Activated CD4-positive, alpha-beta T cell treated with anti-CD3 and anti-CD28 coated beads, Interleukin-2, amount 50 U/mL, for 24 hours (primary cell): ENCODE measurements around the gene MED10.

Experiments
- DNase-seq, 2 donors: peaks; one replicate each; pipeline ENCODE4 v3.0.0-alpha.2; 2020; ENCODE audit warnings: low read depth in 1 of 2, low spot score in 1 of 2

MED10 gene

GRCh38 chr5:6353602-6354302, 24.6 kb downstream of the MED10 start:
- DNase-seq = no peak

DNA sequence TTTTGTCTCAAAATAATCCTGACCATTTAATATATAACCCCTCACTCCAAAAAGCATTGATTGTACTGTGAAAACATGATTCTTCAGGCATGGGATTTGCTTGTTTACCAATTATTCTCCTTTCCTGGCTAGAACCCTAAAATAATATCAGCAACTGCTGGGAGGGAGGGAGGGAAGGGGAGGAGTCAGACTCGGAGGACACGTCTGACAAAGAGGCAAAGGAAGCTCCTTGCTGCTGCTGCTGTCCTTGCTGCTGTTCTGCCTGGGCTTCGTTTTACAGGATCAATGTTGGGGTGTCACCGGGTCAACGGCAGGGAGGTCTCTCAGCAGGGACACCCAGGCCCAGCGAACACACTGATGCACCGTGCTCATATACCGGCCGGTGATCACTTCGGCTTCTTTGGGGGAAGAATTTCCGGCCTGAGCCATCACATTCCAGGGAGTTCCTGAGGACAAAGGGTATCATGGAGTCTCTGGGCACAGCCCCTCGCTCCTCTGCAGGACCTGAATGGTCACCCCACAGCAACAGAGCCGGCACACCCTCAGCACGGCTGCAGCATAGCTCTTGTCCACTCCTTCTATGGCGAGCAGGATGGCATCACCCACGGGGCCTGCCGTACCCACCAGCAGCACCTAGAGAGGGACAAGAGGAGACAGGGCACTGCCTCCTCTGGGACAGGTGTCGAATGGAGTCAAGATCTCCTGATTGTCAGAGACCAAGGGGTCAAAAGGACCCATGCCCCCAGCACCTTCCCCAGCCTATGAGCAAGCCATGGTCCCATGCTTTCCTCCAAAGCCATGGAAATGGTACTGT, 27.9 kb downstream of the MED10 start:
- DNase-seq = no peak

- no peak for DNase-seq
Observed at GRCh38 chr5:6349387-6349786, 29.0 kb downstream of the MED10 start.

DNA sequence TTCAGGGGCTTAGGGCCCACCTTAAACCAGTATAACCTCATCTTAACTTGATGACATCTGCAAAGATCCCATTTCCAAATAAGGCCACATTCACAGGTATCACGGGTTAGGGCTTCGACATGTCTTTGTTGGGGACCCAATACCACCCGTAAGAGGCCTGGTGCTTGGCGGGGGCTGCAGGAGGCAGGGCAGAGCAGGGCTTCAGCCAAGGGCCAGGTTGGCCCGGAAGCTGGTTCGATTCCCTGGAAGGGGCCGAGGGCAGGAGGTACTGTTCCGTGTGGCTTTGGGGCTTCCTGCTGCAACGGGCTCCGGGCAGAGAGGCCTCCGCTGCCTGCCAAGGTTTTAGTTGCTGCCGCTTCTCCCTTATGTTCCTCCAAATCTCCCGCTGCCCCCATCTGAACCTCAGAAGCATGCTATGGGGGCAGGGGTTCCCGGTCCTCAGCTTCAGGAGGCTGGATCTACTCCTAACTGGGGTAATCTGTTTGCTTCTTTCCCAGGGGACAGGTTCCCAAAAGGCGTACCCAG, 29.8 kb downstream of the MED10 start:
- no peak for DNase-seq

DNA sequence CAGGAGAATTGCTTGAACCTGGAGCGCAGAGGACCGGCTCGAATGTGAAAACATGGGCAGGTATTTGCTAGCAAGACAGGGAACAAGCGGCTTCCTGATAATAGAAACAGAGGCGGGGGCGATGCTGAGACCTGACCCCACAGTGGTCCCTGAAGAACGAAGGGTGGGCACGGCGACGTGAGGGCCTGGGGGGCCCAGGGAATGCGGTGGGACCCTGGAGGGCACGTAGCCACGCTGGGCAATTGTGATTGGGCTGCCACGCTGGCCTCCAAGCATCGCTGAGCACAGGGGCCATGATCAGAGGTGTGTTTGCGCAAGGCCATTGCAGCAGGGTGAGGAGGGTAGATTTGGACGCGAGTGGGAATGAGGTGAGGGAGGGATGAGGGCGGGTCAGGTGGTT, 30.7 kb downstream of the MED10 start:
- no peak for DNase-seq

GRCh38 chr5:6347165-6347564, 31.2 kb downstream of the MED10 start:
- DNase-seq = no peak

DNA sequence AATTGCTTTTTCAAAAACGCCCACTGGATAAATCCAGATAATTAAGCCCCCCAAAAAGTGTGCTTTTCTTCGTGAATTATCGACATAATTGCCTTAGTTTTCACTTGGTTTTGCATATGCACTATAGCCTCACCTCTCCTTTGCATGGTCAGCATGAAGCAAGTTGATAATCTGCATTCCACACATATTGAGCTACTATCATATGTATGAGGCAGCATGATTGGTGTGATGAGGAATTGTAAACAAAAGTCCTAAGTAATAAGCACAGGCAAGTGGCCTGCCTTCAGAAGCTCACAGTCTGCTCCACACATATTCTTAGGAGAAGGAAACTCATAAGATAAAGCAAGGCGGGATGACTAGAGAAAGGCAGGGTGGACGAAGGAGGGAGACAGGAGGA, 33.8 kb downstream of the MED10 start:
- no peak for DNase-seq

DNA sequence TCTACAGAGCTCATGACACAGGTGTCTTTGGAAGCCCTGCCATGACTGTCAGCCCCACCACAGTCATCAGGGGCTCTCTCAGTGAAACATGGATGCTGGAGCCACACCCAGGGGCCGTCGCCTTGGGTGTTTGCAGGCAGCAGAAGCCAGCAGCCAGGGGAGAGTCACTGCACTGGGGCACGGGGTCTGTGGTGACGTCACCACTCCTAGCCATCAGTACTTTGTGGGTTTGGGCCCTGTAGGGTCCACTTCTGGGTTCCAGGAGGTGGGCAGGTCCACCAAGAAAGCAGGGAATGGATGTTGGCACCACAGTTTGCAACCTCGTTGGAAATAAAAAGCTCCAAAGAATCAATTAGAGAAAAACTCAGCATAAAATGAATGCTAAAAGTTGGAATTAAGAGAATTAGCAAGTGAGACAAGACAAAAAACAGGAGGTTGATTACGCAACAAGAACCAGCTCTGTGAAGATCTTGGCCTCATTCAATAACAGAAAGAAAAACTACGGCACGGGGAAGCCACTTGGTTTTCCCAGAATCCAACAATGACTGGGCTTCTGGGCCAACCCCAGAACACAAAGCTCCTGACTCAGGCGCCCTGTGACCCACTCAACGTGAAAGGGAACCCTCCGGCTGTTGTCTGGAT, 34.3 kb downstream of the MED10 start:
- DNase-seq = no peak

DNA sequence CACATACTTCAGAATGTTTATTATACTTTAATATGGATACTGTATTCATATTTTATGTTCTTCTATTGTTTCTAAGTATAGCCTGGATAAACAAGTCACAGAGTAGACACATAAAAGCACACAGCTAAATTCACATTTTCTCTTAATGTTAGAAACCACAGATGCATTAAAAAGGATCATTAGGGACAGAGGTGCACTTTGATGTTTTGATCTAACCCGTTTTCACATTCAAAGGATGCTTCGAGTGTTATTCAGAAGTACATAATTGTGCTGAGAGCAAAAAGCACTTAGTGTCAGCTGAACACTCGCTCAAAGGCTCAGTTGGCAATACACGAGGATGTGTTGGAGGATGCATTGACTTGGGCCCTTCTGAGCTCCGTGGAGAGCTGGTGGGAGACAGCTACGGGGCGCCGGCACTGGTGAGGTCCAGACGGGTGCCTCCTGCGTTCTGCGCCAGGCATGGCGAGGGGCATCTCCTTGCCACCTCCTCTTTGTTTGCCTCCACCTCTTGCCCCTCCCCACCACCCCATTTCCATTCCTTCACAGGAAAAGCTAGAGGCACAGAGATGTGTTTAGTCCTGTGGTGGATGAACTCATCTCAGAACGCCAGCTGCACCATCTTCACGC, 35.5 kb downstream of the MED10 start:
- DNase-seq = no peak

- DNase-seq = no peak
Observed at GRCh38 chr5:6340100-6340499, 38.2 kb downstream of the MED10 start.

DNA sequence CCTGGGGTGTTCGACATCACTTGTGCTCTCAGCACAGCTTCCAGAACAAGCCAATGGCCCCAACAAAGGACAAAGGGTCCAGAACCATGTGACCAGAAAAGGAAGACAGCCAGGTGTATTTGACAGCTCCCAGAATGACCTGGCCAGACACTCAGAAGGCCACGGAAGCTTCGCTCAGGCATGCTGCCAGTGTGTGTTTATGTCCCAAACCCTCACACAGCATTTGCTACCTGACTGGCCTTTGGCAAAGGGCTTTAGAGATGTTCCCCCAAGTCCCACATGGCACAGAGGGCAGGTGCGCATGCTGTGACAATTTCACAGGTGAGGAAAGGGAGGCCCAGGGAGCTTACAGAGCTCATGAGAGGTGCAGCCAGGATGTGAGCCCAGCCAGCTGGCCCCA, 39.5 kb downstream of the MED10 start:
- DNase-seq = no peak

DNA sequence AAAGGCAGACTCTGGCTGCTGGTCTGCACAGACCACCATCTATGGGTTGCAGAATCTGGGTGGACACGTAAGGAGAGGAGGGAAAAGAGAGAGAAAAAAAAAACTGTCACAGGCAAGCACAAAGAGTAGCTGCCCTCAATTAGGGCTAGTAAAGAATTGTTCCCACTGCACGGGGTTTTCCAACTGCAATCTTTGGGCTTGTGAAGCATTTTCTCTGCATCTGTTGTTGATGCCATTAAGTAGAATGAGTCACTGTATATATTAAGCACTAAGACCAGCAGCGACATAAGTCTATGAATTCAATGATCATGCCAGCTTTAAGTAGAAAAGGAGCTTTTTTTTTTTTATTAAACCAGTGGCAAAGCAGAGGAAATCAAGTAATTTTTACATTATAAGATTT, 40.2 kb downstream of the MED10 start:
- DNase-seq = no peak

DNA sequence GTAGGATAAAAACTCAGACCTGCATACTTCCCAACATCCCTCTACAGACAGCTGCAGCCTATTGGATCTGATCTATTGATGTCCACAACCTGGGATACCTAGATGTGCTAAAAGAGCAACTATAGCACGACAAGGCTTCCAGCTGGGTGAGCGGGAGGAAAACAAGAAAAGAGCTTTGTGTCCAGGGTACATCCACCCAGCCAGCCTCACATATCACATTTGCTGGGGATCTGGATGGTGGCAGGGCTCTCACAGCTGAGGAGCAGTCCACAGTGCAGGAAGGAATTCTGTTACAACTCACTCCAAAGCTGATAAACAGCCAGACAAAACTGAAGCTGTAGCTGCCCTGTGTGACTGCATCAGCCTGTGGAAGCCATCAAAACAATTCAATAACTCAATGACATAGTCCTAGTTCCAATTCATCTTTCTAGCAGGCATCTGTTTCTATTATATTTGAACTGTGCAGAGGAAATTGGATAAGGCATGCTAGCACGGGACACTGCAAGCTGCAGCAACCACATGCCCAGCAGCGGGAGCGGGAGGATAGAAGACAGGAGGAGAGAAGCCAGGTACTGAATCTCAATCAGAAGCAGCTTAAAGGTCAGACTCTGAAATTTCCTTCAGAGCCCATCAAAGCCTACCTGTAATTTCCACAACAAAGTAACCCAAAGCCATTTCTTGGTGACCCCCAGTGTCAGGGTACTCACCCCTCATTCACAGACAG, 45.0 kb downstream of the MED10 start:
- no peak for DNase-seq

GRCh38 chr5:6328173-6328572, 50.2 kb downstream of the MED10 start:
- DNase-seq = no peak

GRCh38 chr5:6326776-6327175, 51.6 kb downstream of the MED10 start:
- DNase-seq = no peak

DNA sequence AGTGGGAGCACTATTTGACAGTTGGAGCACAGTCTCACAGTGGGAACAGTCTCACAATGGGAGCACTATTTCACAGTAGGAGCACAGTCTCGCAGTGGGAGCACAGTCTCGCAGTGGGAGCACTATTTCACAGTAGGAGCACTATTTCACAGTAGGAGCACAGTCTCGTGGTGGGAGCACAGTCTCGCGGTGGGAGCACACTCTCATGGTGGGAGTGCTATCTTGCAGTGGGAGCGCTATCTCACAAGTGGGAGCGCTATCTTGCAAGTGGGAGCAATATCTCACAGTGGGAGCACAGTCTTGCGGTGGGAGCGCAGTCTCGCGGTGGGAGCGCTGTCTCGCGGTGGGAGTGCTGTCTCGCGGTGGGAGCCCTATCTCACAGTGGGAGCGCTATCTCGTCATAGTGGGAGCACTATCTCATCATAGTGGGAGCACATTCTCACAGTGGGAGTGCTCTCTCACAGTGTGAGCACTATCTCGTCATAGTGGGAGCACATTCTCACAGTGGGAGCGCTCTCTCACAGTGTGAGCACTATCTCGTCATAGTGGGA, 56.1 kb downstream of the MED10 start:
- DNase-seq = no peak
